Raji (cell line): ENCODE data around the gene HSD3B1.

Source experiments
- POLR2A ChIP-seq: IDR thresholded peaks from 2 replicates; pipeline ENCODE4 v1.6.1; 2011; ENCODE audit warnings: low read depth, low read length, control low read depth; ENCODE audit not compliant: insufficient read depth

The HSD3B1 gene

GRCh38 chr1:119483441-119484200, 23.4 kb upstream of the HSD3B1 start:
- TF ChIP-seq POLR2A = no peak

GRCh38 chr1:119485201-119485600, 21.8 kb upstream of the HSD3B1 start:
- no peak for TF ChIP-seq POLR2A

GRCh38 chr1:119488216-119488615, 18.8 kb upstream of the HSD3B1 start:
- no peak for TF ChIP-seq POLR2A

GRCh38 chr1:119489201-119489600, 17.8 kb upstream of the HSD3B1 start:
- no peak for TF ChIP-seq POLR2A

GRCh38 chr1:119490925-119491324, 16.1 kb upstream of the HSD3B1 start:
- TF ChIP-seq POLR2A = no peak

- TF ChIP-seq POLR2A = no peak
Observed at GRCh38 chr1:119492763-119493162, 14.2 kb upstream of the HSD3B1 start.

GRCh38 chr1:119504831-119505230, 2.2 kb upstream of the HSD3B1 start:
- no peak for TF ChIP-seq POLR2A

GRCh38 chr1:119510046-119510445, 3.0 kb downstream of the HSD3B1 start:
- no peak for TF ChIP-seq POLR2A

GRCh38 chr1:119515221-119515620, 8.2 kb downstream of the HSD3B1 start:
- no peak for TF ChIP-seq POLR2A

- no peak for TF ChIP-seq POLR2A
Observed at GRCh38 chr1:119516247-119516646, 9.2 kb downstream of the HSD3B1 start.

GRCh38 chr1:119516680-119517079, 9.7 kb downstream of the HSD3B1 start:
- TF ChIP-seq POLR2A = no peak

GRCh38 chr1:119531606-119532323, 24.8 kb downstream of the HSD3B1 start:
- no peak for TF ChIP-seq POLR2A

- no peak for TF ChIP-seq POLR2A
Observed at GRCh38 chr1:119532324-119532910, 25.4 kb downstream of the HSD3B1 start.

GRCh38 chr1:119535381-119535780, 28.4 kb downstream of the HSD3B1 start:
- no peak for TF ChIP-seq POLR2A

- no peak for TF ChIP-seq POLR2A
Observed at GRCh38 chr1:119537966-119538365, 31.0 kb downstream of the HSD3B1 start.

GRCh38 chr1:119539636-119540035, 32.6 kb downstream of the HSD3B1 start:
- no peak for TF ChIP-seq POLR2A
